ENCODE results near the gene SMPDL3A.
"Not testable (repeated sequence)": the region's sequence is repeated elsewhere in the genome, so short reads cannot be mapped to it uniquely, and the experiment has no call there.

Gene SMPDL3A, protein sequence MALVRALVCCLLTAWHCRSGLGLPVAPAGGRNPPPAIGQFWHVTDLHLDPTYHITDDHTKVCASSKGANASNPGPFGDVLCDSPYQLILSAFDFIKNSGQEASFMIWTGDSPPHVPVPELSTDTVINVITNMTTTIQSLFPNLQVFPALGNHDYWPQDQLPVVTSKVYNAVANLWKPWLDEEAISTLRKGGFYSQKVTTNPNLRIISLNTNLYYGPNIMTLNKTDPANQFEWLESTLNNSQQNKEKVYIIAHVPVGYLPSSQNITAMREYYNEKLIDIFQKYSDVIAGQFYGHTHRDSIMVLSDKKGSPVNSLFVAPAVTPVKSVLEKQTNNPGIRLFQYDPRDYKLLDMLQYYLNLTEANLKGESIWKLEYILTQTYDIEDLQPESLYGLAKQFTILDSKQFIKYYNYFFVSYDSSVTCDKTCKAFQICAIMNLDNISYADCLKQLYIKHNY

GRCh38 chr6:122789182-122790027 lies at the start of gene SMPDL3A:
Gene SMPDL3A, plus strand, starts transcription at chr6:122789258. Its CDS starts 89 bp downstream, at chr6:122789347.
- FAIRE-seq, result no peak

DNA sequence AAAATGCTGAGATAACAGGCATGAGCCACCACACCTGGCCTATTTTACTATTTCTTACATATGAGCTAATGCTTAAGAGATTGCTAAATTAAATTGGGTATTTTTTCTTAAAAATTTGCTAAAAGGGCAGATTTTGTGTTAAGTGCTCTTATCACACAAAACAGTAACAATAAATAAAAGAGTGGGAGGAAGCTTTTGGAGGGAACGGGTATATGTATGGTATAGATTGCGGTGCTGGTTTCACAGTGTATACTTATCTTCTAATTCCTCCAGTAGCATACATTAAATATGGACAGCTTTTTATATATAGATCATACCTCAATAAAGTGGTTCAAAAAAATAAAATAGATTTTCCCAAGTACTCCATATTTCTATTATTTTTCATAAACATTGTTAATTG lies 49.0 kb upstream of the SMPDL3A start:
- no peak for FAIRE-seq

- no peak for FAIRE-seq
Observed at GRCh38 chr6:122740936-122741335, 48.1 kb upstream of the SMPDL3A start.

DNA sequence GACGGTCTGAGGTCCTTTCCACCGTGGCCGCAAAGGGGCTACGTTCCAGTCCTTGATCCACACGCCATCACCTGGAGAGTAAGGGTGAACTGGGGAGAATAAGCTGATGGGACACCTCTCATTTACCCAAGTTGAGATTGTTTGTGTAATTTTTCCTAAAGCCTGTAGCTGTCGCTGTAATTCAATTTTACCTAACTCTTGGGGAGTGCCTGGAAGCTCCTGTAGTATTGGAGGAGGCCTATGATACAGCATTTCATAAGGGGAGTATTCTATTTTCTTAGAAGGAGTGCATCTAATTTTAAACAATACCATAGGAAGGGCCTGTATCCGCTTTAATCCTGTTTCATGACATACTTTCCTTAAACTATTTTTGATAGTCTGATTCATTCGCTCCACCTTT lies 44.8 kb upstream of the SMPDL3A start:
- not testable (repeated sequence) for FAIRE-seq

GRCh38 chr6:122744856-122745255 lies 44.2 kb upstream of the SMPDL3A start:
- FAIRE-seq, result not testable (repeated sequence)

GRCh38 chr6:122746688-122747087 lies 42.4 kb upstream of the SMPDL3A start:
- no peak for FAIRE-seq

GRCh38 chr6:122747573-122747972 lies 41.5 kb upstream of the SMPDL3A start:
- FAIRE-seq, result no peak

GRCh38 chr6:122748945-122749344 lies 40.1 kb upstream of the SMPDL3A start:
- not testable (repeated sequence) for FAIRE-seq

- no peak for FAIRE-seq
Observed at GRCh38 chr6:122749451-122750050, 39.5 kb upstream of the SMPDL3A start.

- FAIRE-seq, result no peak
Observed at GRCh38 chr6:122751326-122751725, 37.7 kb upstream of the SMPDL3A start.

DNA sequence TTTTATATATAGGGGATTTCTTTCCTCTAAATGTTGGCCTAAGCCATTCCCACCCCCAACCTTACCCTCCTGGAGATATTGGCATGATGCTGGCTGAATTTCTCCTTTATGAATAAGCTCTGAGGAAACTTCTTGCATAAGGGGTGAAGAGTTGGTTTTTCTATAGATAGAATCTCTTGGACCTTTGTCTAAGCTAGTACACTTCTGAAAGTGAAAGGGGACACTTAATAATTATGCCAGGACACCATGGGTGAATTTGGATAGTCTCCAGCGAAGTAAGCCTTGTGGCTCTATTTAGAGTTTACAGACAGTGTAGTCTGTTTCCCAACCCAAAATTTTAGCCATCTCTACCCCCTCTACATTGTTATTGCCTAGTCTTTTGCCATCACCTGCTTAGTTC lies 36.6 kb upstream of the SMPDL3A start:
- no peak for FAIRE-seq

GRCh38 chr6:122753000-122753687 lies 35.9 kb upstream of the SMPDL3A start:
- FAIRE-seq, result no peak

DNA sequence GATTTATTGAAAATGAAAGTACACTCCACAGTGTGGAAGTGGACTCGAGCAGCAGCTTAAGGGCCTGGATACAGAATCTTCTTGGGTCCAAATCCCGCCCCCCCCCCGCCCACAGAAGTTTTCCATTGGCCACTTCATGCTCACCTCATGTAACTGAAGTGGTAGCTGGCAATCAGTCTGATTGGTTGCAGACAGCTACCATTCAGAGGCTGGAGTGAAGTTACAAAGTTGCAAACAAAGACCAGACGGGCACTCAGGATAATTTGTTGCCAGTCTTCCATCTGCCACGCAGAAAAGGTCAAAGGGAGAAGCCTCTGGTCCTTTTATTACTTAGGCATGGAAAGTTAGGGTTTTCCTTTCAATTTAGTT lies 35.4 kb upstream of the SMPDL3A start:
- no peak for FAIRE-seq

DNA sequence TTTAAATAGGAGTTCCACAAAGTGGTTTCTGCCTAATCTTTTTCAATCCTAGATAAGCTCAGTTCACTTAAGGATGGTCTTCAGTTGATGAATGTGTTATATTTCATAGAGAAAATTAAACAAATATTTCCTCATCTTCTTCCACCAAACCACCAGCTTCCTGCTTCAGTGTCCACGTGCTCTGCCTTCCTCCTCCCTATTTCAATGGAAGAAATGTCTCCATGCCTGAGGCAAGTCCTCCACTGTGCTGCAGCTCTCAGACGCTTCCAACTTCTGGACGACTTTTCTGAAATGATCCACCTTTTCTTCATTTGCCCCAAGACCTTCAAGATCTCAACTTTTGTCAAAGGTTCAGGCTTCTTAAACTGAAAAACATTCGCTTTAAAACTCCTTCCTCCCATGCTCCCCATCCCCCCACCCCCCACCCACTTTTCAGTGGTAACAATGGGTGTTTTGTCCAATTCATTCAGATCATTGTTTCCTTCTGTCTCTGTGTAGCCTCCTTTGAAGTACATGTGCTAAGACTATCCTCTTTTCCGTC lies 34.8 kb upstream of the SMPDL3A start:
- FAIRE-seq, result no peak

DNA sequence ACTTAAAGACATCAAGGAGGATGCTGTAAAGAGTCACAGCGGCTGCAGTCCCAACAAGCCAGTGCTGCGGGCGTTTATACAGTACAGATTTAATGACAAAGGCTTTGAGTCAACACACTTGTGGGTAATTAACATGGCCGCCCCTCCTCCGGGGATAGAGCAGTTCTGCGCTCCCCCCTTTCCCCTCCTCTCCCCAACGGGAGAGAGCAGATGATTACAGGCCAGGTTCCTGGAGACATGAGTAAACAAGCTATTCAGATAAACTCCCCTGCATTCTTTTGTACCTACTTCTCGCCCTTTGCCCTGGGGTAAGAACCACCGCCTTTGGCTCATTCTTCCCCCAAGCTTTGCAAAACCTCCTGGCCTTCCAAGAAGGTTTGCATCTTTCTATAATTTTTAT lies 33.2 kb upstream of the SMPDL3A start:
- no peak for FAIRE-seq

DNA sequence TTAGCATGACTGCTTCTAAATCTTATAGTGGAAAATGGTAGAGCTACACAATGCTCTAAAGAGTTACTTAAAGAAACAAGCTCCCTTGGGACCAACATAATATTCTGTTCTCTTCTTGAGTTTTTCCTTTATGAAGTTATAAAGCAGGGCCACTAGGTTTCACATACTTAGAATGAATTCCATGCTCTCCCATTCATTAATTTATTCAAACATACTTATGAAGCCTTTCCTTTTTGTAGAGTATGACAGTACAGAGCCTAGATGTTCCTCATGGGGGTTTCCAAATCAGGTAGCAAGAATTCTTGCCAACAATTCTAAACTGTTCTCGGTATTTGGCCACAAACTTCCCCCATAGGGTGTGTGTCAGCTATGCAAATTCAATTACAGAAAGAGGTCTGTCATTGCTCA lies 30.1 kb upstream of the SMPDL3A start:
- FAIRE-seq, result no peak

DNA sequence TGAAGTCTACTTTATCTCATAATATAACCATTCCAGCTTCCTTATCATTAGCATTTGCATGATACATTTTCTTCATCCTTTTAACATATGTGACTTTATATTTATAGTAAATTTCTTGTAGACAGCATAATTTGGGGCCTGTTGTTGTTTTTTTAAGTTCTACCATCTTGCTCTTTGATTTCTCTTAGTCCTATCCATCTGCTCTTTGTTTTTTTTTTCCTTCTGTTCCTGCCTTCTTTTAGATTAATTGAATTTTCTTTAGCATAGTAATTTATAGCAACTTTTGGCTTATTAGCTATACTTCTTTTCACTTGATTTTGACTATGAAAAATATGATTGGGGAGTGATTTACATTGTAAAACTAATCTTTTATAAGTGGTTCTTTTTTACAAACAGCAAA lies 28.7 kb upstream of the SMPDL3A start:
- no peak for FAIRE-seq

DNA sequence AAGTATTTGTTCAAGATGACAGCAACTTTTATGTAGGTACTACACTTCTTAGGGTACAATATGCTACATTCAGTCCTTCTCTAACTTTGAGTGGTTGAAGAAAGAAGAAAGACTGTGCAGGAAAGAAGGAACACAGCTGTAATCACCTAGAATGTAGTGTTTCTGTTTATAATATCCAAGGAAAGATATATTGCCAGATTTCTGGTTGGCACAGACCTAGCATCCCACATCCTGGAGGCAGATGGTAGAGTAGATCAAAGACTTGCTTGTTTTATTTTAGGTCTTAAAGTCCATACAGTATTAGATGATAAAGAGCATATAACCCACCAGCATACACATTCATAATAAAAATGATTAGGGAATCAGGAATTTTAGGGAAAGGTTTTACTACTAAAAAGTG lies 22.8 kb upstream of the SMPDL3A start:
- no peak for FAIRE-seq

- FAIRE-seq, result no peak
Observed at GRCh38 chr6:122770835-122771601, 18.0 kb upstream of the SMPDL3A start.

GRCh38 chr6:122772724-122773415 lies 16.2 kb upstream of the SMPDL3A start:
- no peak for FAIRE-seq

DNA sequence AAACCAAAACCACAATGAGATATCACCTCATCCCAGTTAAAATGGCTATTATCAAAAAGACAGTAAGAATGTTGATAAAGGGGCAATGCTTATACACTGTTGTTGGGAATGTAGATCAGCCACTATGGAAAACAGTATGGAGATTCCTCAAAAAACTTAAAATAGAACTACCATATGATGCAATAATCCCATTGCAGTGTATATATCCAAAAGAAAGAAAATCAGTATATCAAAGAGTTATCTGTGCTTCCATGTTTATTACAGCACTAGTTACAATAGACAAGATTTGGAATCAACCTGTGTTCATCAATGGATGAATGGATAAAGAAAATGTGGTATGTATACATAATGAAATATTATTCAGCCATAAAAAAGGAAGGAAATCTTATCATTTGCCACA lies 13.1 kb upstream of the SMPDL3A start:
- no peak for FAIRE-seq

Data from A204.1 (cell line).